DOHH2 (cell line): Measurements from ENCODE around the gene VPS4B.

Source experiments
- H3F3A ChIP-seq: fragments of 200-600 bp; sonication (generic), shearing (Covaris generic); 2 replicates; pipeline ENCODE4 v1.6.0; 2016; ENCODE audit warnings: antibody characterized with exemption, mild to moderate bottlenecking; ENCODE audit not compliant: control insufficient read depth, insufficient read depth
- H3K27ac ChIP-seq: fragments of 200-600 bp; sonication (generic); 2 replicates; pipeline ENCODE4 v1.5.1; 2014; ENCODE audit warnings: low read depth, mild to moderate bottlenecking, low read length, moderate library complexity
- H3K27me3 ChIP-seq: fragments of 200-600 bp; sonication (generic); 2 replicates; pipeline ENCODE4 v1.6.1; 2014; ENCODE audit warnings: mild to moderate bottlenecking, low read length, mixed read lengths; ENCODE audit not compliant: control insufficient read depth
- H3K36me3 ChIP-seq: fragments of 200-600 bp; sonication (generic); 2 replicates; pipeline ENCODE4 v1.6.1; 2014; ENCODE audit warnings: mild to moderate bottlenecking, low read length, moderate library complexity, mixed read lengths; ENCODE audit not compliant: control insufficient read depth
- H3K4me1 ChIP-seq: fragments of 200-600 bp; sonication (generic); 2 replicates; pipeline ENCODE4 v1.6.1; 2014; ENCODE audit warnings: mild to moderate bottlenecking, low read length, mixed read lengths; ENCODE audit not compliant: control insufficient read depth
- H3K4me2 ChIP-seq: fragments of 200-600 bp; sonication (generic); 2 replicates; pipeline ENCODE4 v1.6.0; 2014; ENCODE audit warnings: mild to moderate bottlenecking, low read length, moderate library complexity
- H3K4me3 ChIP-seq: fragments of 200-600 bp; sonication (generic); 2 replicates; pipeline ENCODE4 v1.5.1; 2014; ENCODE audit warnings: mild to moderate bottlenecking, low read length, mixed read lengths
- H3K79me2 ChIP-seq: fragments of 200-600 bp; sonication (generic); 2 replicates; pipeline ENCODE4 v1.6.1; 2014; ENCODE audit warnings: mild to moderate bottlenecking, low read length, mixed read lengths; ENCODE audit not compliant: control insufficient read depth
- H3K9me2 ChIP-seq: fragments of 200-600 bp; sonication (generic); replicated peaks from 2 replicates; pipeline ENCODE4 v1.6.1; 2014; ENCODE audit warnings: mild to moderate bottlenecking, low read length, mixed read lengths; ENCODE audit not compliant: control insufficient read depth
- H3K9me3 ChIP-seq: fragments of 200-600 bp; sonication (generic); 2 replicates; pipeline ENCODE4 v1.6.1; 2014; ENCODE audit warnings: antibody characterized with exemption, low read length, mixed read lengths; ENCODE audit not compliant: control insufficient read depth, insufficient read depth
- H4K20me1 ChIP-seq: fragments of 200-600 bp; sonication (generic); 2 replicates; pipeline ENCODE4 v1.6.0; 2014; ENCODE audit warnings: low read depth, mild to moderate bottlenecking, antibody characterized with exemption, low read length, moderate library complexity; ENCODE audit not compliant: control insufficient read depth, insufficient read depth
- CTCF ChIP-seq: fragments of 200-600 bp; sonication (generic); IDR thresholded peaks from one replicate; pipeline ENCODE4 v1.5.1; 2014; ENCODE audit warnings: antibody characterized with exemption, mild to moderate bottlenecking, low read depth, low read length; ENCODE audit not compliant: poor library complexity, severe bottlenecking
- EZH2phosphoT487 ChIP-seq: fragments of 200-600 bp; sonication (generic); IDR thresholded peaks from 2 replicates; pipeline ENCODE4 v1.6.1; 2017; ENCODE audit warnings: borderline replicate concordance, mild to moderate bottlenecking, antibody characterized with exemption, low read length, moderate library complexity, mixed read lengths

VPS4B gene

GRCh38 chr18:63430526-63430925 lies 8.2 kb upstream of the VPS4B start:
- no peaks in the 10 kb centered on the region for H3K9me2 ChIP-seq
- no peaks in the 10 kb centered on the region for H3F3A ChIP-seq
- H3K4me1 ChIP-seq: no peaks in the 10 kb centered on the region
- H4K20me1 ChIP-seq: no peaks in the 10 kb centered on the region
- H3K4me3 ChIP-seq: no peak overlapping the region
- TF ChIP-seq CTCF (no peak), EZH2phosphoT487 (no peak)
- no peak overlapping the region for H3K4me2 ChIP-seq
- H3K27me3 ChIP-seq: peaks cover 33% of the 10 kb centered on the region
- no peaks in the 10 kb centered on the region for H3K36me3 ChIP-seq
- no peak overlapping the region for H3K27ac ChIP-seq
- no peaks in the 10 kb centered on the region for H3K79me2 ChIP-seq
- H3K9me3 ChIP-seq: no peaks in the 10 kb centered on the region

- H3K27ac ChIP-seq: no peak overlapping the region
- TF ChIP-seq CTCF (no peak), EZH2phosphoT487 (no peak)
- no peak overlapping the region for H3K4me3 ChIP-seq
- peaks cover 20% of the 10 kb centered on the region for H3K27me3 ChIP-seq
- no peak overlapping the region for H3K4me2 ChIP-seq
- H3K36me3 ChIP-seq: no peaks in the 10 kb centered on the region
- peaks cover 9% of the 10 kb centered on the region for H3K4me1 ChIP-seq
- H3K9me3 ChIP-seq: no peaks in the 10 kb centered on the region
- H3K79me2 ChIP-seq: no peaks in the 10 kb centered on the region
- no peaks in the 10 kb centered on the region for H3K9me2 ChIP-seq
- H4K20me1 ChIP-seq: no peaks in the 10 kb centered on the region
- H3F3A ChIP-seq: no peaks in the 10 kb centered on the region
These were observed 5.3 kb upstream of the VPS4B start for GRCh38 chr18:63427558-63427957.

GRCh38 chr18:63422864-63423304 lies 608 bp upstream of the VPS4B start:
- H3F3A ChIP-seq: no peaks in the 10 kb centered on the region
- H3K4me3 ChIP-seq: peak overlapping the region; percentile 91
- H3K79me2 ChIP-seq: peaks cover 43% of the 10 kb centered on the region
- H3K9me3 ChIP-seq: no peaks in the 10 kb centered on the region
- H3K4me2 ChIP-seq: peak overlapping the region; percentile 88
- H3K4me1 ChIP-seq: peaks cover 16% of the 10 kb centered on the region
- no peaks in the 10 kb centered on the region for H3K9me2 ChIP-seq
- H3K36me3 ChIP-seq: peaks cover 32% of the 10 kb centered on the region
- H4K20me1 ChIP-seq: 0 out of 2 replicates have a peak, but pooled peaks cover 4% of the 10 kb centered on the region
- H3K27me3 ChIP-seq: no peaks in the 10 kb centered on the region
- TF ChIP-seq EZH2phosphoT487: no peak
- peak; percentile 21 for TF ChIP-seq CTCF
- peak overlapping the region; percentile 60 for H3K27ac ChIP-seq
